Natural killer cell (primary cell): ENCODE data around the gene FOXO6. TPM values are rescaled to one million over a fixed set of nuclear protein-coding genes. Genes with fewer than 3 reads are reported as not detected.

Source experiments
- ATAC-seq, 3 donors: fragments of 150-1000 bp in 2 of 3; fragments of 200-7000 bp in 1 of 3; cut with Tn5 transposase; 1 replicate in 1 of 3; 2 replicates in 2 of 3; pipeline ENCODE4 v1.10.0; 2021; ENCODE audit warnings: mild to moderate bottlenecking in 2 of 3, moderate library complexity in 2 of 3
- DNase-seq, 2 donors: peaks; one replicate each; pipeline versions ENCODE4 v3.0.0 to v3.0.0-alpha.2; 2013 to 2021; ENCODE audit warnings: mixed read lengths in 1 of 2
- H3K27ac ChIP-seq: one replicate; pipeline ENCODE4 v1.5.1; 2013; ENCODE audit warnings: mild to moderate bottlenecking, low read length
- H3K27me3 ChIP-seq: one replicate; pipeline ENCODE4 v1.6.1; 2013; ENCODE audit warnings: low read length; ENCODE audit not compliant: control insufficient read depth, insufficient read depth
- H3K36me3 ChIP-seq: one replicate; pipeline ENCODE4 v1.6.1; 2013; ENCODE audit warnings: low read length; ENCODE audit not compliant: control insufficient read depth, insufficient read depth
- H3K4me1 ChIP-seq: one replicate; pipeline ENCODE4 v1.6.1; 2013; ENCODE audit warnings: low read length; ENCODE audit not compliant: control insufficient read depth, insufficient read depth
- H3K4me3 ChIP-seq: one replicate; pipeline ENCODE4 v1.5.1; 2013; ENCODE audit warnings: low read length
- H3K9me3 ChIP-seq: one replicate; pipeline ENCODE4 v1.6.1; 2013; ENCODE audit warnings: low read length; ENCODE audit not compliant: control insufficient read depth, insufficient read depth
- H3K27ac Mint-ChIP-seq, 2 donors: one replicate each; pipeline ENCODE4 v1.8.0; 2022; ENCODE audit warnings: mild to moderate bottlenecking in 2 of 2, mixed read lengths in 2 of 2, moderate library complexity in 1 of 2
- H3K27me3 Mint-ChIP-seq, 2 donors: one replicate each; pipeline ENCODE4 v1.8.0; 2022; ENCODE audit warnings: low read depth in 2 of 2, mixed read lengths in 2 of 2
- H3K36me3 Mint-ChIP-seq: one replicate; pipeline ENCODE4 v1.8.0; 2022; ENCODE audit warnings: mixed read lengths
- H3K4me1 Mint-ChIP-seq, 2 donors: one replicate each; pipeline ENCODE4 v1.8.0; 2022; ENCODE audit warnings: mixed read lengths in 2 of 2
- H3K4me3 Mint-ChIP-seq: one replicate; pipeline ENCODE4 v1.8.0; 2022; ENCODE audit warnings: mild to moderate bottlenecking, moderate library complexity, mixed read lengths
- H3K9me3 Mint-ChIP-seq, 2 donors: one replicate each; pipeline ENCODE4 v1.8.0; 2022; ENCODE audit warnings: mixed read lengths in 2 of 2
- CTCF ChIP-seq: fragments of 200-600 bp; IDR thresholded peaks from one replicate; pipeline ENCODE4 v1.8.0; 2022; ENCODE audit warnings: antibody characterized with exemption
- WGBS: methylation state at CpG from one replicate; pipeline ENCODE4 v1.1.7; 2013; ENCODE audit warnings: missing lambda C conversion rate; ENCODE audit not compliant: insufficient coverage; 5-methylcytosine and 5-hydroxymethylcytosine counted together
- intact Hi-C: fragments of 100-400 bp; cut with micrococcal nuclease; formaldehyde crosslinking; loops from one replicate; pipeline ENCODE4 v1.14.2; 2022
- total RNA-seq, 4 donors: library from RNA; stranded (reverse); fragments of 120-200 nt in 1 of 4; gene quantifications; one replicate each; pipeline versions ENCODE4 v1.2.3 to v1.2.4, GENCODE V29; 2013 to 2022

Gene FOXO6
- total RNA-seq, 3 donors from 2014 or later (not counting 1 experiment from before 2014, with no cell fraction given) = 1.2 to 3.3 (median 1.7) TPM

- Histone ChIP-seq H3K4me1 (no peaks in the 10 kb centered on the region), H3K27ac (no peak overlapping the region), H3K27me3 (no peaks in the 10 kb centered on the region), H3K4me3 (no peak overlapping the region), H3K36me3 (no peaks in the 10 kb centered on the region), H3K9me3 (no peaks in the 10 kb centered on the region)
- TF ChIP-seq CTCF = no peak
- no peaks in the 10 kb centered on the region for H3K4me1 Mint-ChIP-seq
- intact Hi-C loops = no loop called here
- no peak overlapping the region for H3K4me3 Mint-ChIP-seq
- H3K27ac Mint-ChIP-seq = no peak overlapping the region
- WGBS = 97% methylated on average over 4 of the region's 4 CpGs
- H3K36me3 Mint-ChIP-seq = no peaks in the 10 kb centered on the region
- no peak for DNase-seq
- H3K27me3 Mint-ChIP-seq = peaks cover 4 to 8% of the 10 kb centered on the region in 2 donors
- peak in 1 of 3 donors; percentile 8 for ATAC-seq
- no peaks in the 10 kb centered on the region for H3K9me3 Mint-ChIP-seq
Observed at GRCh38 chr1:41424581-41425118, 63.4 kb downstream of the FOXO6 start.

GRCh38 chr1:41425369-41425768, 64.1 kb downstream of the FOXO6 start:
- no peaks in the 10 kb centered on the region for H3K36me3 Mint-ChIP-seq
- Histone ChIP-seq H3K4me1 (no peaks in the 10 kb centered on the region), H3K4me3 (no peak overlapping the region), H3K36me3 (no peaks in the 10 kb centered on the region), H3K27ac (no peak overlapping the region), H3K9me3 (no peaks in the 10 kb centered on the region), H3K27me3 (no peaks in the 10 kb centered on the region)
- H3K9me3 Mint-ChIP-seq = no peaks in the 10 kb centered on the region
- no peak for TF ChIP-seq CTCF
- H3K27ac Mint-ChIP-seq = no peak overlapping the region
- WGBS = 94% methylated on average over 2 of the region's 2 CpGs
- H3K27me3 Mint-ChIP-seq = peaks cover 4 to 8% of the 10 kb centered on the region in 2 donors
- DNase-seq (no peak), ATAC-seq (no peak)
- no peak overlapping the region for H3K4me3 Mint-ChIP-seq
- no peaks in the 10 kb centered on the region for H3K4me1 Mint-ChIP-seq
- intact Hi-C loops = no loop called here

- H3K36me3 Mint-ChIP-seq = no peaks in the 10 kb centered on the region
- 85% methylated on average over 13 of the region's 13 CpGs for WGBS
- DNase-seq = no peak
- Histone ChIP-seq H3K36me3 (no peaks in the 10 kb centered on the region), H3K9me3 (no peaks in the 10 kb centered on the region), H3K27me3 (no peaks in the 10 kb centered on the region), H3K4me3 (no peak overlapping the region), H3K27ac (no peak overlapping the region), H3K4me1 (no peaks in the 10 kb centered on the region)
- no peak for TF ChIP-seq CTCF
- intact Hi-C loops = no loop called here
- no peak for ATAC-seq
- no peaks in the 10 kb centered on the region for H3K4me1 Mint-ChIP-seq
- H3K9me3 Mint-ChIP-seq = no peaks in the 10 kb centered on the region
- H3K27me3 Mint-ChIP-seq = peaks cover 4 to 8% of the 10 kb centered on the region in 2 donors
- H3K27ac Mint-ChIP-seq = no peak overlapping the region
- H3K4me3 Mint-ChIP-seq = no peak overlapping the region
Observed at GRCh38 chr1:41426201-41426890, 65.1 kb downstream of the FOXO6 start.
